Pancreas (tissue), 10 donors: ENCODE results near the gene NOS3. TPM values are rescaled to one million over a fixed set of nuclear protein-coding genes. Genes with fewer than 3 reads are reported as not detected.

Experiments
- ATAC-seq, 4 donors: fragments of 200-7000 bp; cut with Tn5 transposase; one replicate each; pipeline versions ENCODE4 v1.8.0 to v1.9.1; 2020; ENCODE audit warnings: mild to moderate bottlenecking in 4 of 4, moderate library complexity in 4 of 4
- DNase-seq, 6 donors: peaks; one replicate each; pipeline ENCODE4 v3.0.0-alpha.2; 2020
- FAIRE-seq: peaks from 2 replicates; lab custom pipeline; 2012; peaks lifted over from hg19 to GRCh38; lab: Jason Lieb, UNC
- H3K27ac ChIP-seq, 4 donors: fragments of 200-600 bp; sonication (generic); 1 replicate in 3 of 4; 2 replicates in 1 of 4; pipeline versions ENCODE4 v1.5.0 to v1.8.0; 2020
- H3K27me3 ChIP-seq, 4 donors: fragments of 200-600 bp; one replicate each; pipeline ENCODE4 v1.8.0; 2021
- H3K36me3 ChIP-seq, 3 donors: fragments of 200-600 bp; sonication (generic) in 1 of 3; one replicate each; pipeline versions ENCODE4 v1.5.0 to v1.8.0; 2020 to 2021
- H3K4me1 ChIP-seq, 3 donors: fragments of 200-600 bp; one replicate each; pipeline ENCODE4 v1.8.0; 2021
- H3K4me3 ChIP-seq, 4 donors: fragments of 200-600 bp; sonication (generic) in 2 of 4; one replicate each; pipeline versions ENCODE4 v1.5.0 to v1.8.0; 2020 to 2021
- H3K9me3 ChIP-seq, 4 donors: fragments of 200-600 bp; one replicate each; pipeline ENCODE4 v1.8.0; 2021
- CTCF ChIP-seq, 4 donors: fragments of 200-600 bp; sonication (generic) in 3 of 4; IDR thresholded peaks; one replicate each; pipeline versions ENCODE4 v1.5.0 to v1.8.0; 2021; ENCODE audit warnings: antibody characterized with exemption in 4 of 4
- WGBS, 2 donors: extraction: QIAGEN DNeasy Blood & Tissue Kit; methylation state at CpG; one replicate each; pipeline ENCODE4 v1.1.7; 2013; 5-methylcytosine and 5-hydroxymethylcytosine counted together
- intact Hi-C, 3 donors: fragments of 100-400 bp; cut with DNase I; formaldehyde crosslinking; loops; one replicate each; pipeline versions ENCODE4 v1.11.1 to v1.14.2; 2022
- polyA plus RNA-seq, 2 donors: library from polyadenylated mRNA; stranded (reverse); fragments of 200-250 nt; gene quantifications; one replicate each; pipeline ENCODE4 v1.2.3, GENCODE V29; 2013
- total RNA-seq, 6 donors: library from RNA; stranded (reverse); fragmentation: NEBNext Ultra II Directional in 4 of 6; extraction: Animal tissue kit (Norgen Biotek cat#: 25700) in 4 of 6; gene quantifications; one replicate each; pipeline versions ENCODE4 v1.2.1 to v1.2.4, GENCODE V29; 2021 to 2023
- donor health status: healthy with polysubstance abuse.
- donor health status: DM: no; HTN: no; CAD: no; lungs with moderate emphysema.
- donor health status: DM: no; HTN: no; CAD: no.
- donor health status: control.
- donor health status: control.
- donor health status: Bipolar disorder and iron deficiency.
- donor health status: DM: yes; HTN: yes; CAD: no.
- donor health status: DM: no; HTN: no; CAD: no.
- donor health status: DM: no; HTN: no; CAD: no.
- donor health status: DM: yes; HTN: yes; CAD: no.

Gene NOS3
- total and polyA plus RNA-seq, 8 donors: 1.0 to 12.5 (median 3.5) TPM

GRCh38 chr7:150965273-150965830 is 25.5 kb upstream of the NOS3 start:
- ATAC-seq (peak in 2 of 4 donors; percentile 36 to 44), DNase-seq (peak in 1 of 6 donors; percentile 54), FAIRE-seq (no peak)
- H3K9me3 ChIP-seq: no peaks in the 10 kb centered on the region
- no peaks in the 10 kb centered on the region for H3K27me3 ChIP-seq
- intact Hi-C loops: no loop called here
- H3K27ac ChIP-seq: no peak overlapping the region
- no peaks in the 10 kb centered on the region for H3K36me3 ChIP-seq
- H3K4me1 ChIP-seq: no peaks in the 10 kb centered on the region
- TF ChIP-seq CTCF (IDR thresholded peaks at IDR 0.05): no peak
- 69 to 74% methylated on average over 16 of the region's 16 CpGs for WGBS, 2 donors
- H3K4me3 ChIP-seq: no peak overlapping the region

- Histone ChIP-seq H3K36me3 (no peaks in the 10 kb centered on the region), H3K27me3 (no peaks in the 10 kb centered on the region), H3K9me3 (no peaks in the 10 kb centered on the region), H3K4me3 (no peak overlapping the region), H3K4me1 (no peaks in the 10 kb centered on the region), H3K27ac (no peak overlapping the region)
- WGBS, 2 donors: 86 to 93% methylated on average over 1 of the region's 1 CpG
- no peak for TF ChIP-seq CTCF (IDR thresholded peaks at IDR 0.05)
- intact Hi-C loops: no loop called here
- ATAC-seq: no peak
- peak in 1 of 6 donors; percentile 31 for DNase-seq
- FAIRE-seq: no peak
Observed at GRCh38 chr7:150966002-150966401, 24.8 kb upstream of the NOS3 start.

GRCh38 chr7:150967349-150967748 is 23.5 kb upstream of the NOS3 start:
- H3K4me1 ChIP-seq: no peaks in the 10 kb centered on the region
- TF ChIP-seq CTCF (IDR thresholded peaks at IDR 0.05): no peak
- intact Hi-C loops: no loop called here

GRCh38 chr7:150968056-150968733 is 22.6 kb upstream of the NOS3 start:
- FAIRE-seq: no peak
- no peaks in the 10 kb centered on the region for H3K36me3 ChIP-seq
- no peak for DNase-seq
- H3K27me3 ChIP-seq: no peaks in the 10 kb centered on the region
- no peak overlapping the region for H3K27ac ChIP-seq
- whole genome bisulfite sequencing, 2 donors: 75 to 83% methylated on average over 15 of the region's 15 CpGs
- H3K4me3 ChIP-seq: no peak overlapping the region
- no peaks in the 10 kb centered on the region for H3K4me1 ChIP-seq
- H3K9me3 ChIP-seq: no peaks in the 10 kb centered on the region
- intact Hi-C loops: no loop called here
- TF ChIP-seq CTCF (IDR thresholded peaks at IDR 0.05): no peak
- no peak for ATAC-seq

More at GRCh38 chr7:150967349-150967748, 23.5 kb upstream of the NOS3 start:
- Histone ChIP-seq H3K27ac (no peak overlapping the region), H3K4me3 (no peak overlapping the region), H3K36me3 (no peaks in the 10 kb centered on the region), H3K27me3 (no peaks in the 10 kb centered on the region), H3K9me3 (no peaks in the 10 kb centered on the region)
- no peak for FAIRE-seq
- no peak for ATAC-seq
- DNase-seq: no peak
- WGBS, 2 donors: 46 to 57% methylated on average over 6 of the region's 6 CpGs
